Stimulated activated CD4-positive, alpha-beta T cell treated with anti-CD3 and anti-CD28 coated beads, Interleukin-4, amount 100 ng/mL, for 48 hours (primary cell): ENCODE measurements around the gene GPRIN3.
"Not testable (repeated sequence)": the region's sequence is repeated elsewhere in the genome, so short reads cannot be mapped to it uniquely, and the experiment has no call there.

Experiments used
- DNase-seq, 2 donors: peaks; one replicate each; pipeline ENCODE4 v3.0.0-alpha.2; 2020; ENCODE audit warnings: low read depth in 2 of 2

The GPRIN3 gene

DNA sequence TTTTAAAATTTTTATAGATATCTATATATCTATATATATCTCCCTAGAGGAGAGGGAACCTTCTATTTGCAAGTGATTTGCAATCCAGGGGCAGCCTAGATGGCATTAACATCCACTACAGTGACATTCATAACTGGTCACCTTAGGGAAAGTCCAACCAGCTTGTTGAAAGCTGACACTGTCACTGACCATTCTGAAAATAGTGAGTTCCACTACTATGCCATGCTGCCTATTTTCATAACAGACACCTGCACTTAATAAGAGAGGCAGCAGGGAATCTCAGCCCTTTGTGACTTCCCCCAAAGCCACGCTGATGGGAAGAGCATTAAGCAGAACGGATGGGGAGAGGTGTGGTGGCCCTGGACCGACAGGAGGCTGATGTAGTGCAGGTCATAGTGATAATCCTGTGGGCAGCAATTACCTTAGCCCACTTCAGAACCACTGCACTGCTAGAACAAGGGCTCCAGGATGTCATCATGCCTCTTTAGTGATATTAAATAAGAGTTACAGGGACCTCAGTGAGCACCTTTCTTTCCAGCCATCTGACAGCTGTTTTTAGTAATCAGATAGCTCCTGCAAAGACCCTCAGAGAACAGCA is 51.3 kb downstream of the GPRIN3 start:
- DNase-seq, result no peak

DNA sequence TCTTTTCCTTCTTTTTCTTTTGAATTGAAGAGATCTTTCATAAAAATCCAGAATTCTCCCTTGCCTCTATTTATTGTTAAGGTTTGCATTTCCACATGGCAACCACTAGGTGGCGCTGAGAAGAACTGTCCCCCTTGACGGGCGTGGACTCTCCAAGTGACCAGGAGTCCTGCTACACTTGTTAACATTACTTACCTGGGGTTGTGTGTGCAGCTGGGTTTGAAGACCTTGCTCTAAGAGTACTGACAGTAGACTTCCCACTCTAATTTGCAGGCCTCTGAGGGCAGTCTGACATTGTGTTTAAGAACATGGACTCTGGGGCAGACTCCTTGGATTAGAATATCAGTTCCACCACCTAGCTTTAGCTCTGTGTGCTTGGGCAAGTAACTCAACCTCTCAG is 52.8 kb downstream of the GPRIN3 start:
- DNase-seq, result peak; percentile 24 to 32

DNA sequence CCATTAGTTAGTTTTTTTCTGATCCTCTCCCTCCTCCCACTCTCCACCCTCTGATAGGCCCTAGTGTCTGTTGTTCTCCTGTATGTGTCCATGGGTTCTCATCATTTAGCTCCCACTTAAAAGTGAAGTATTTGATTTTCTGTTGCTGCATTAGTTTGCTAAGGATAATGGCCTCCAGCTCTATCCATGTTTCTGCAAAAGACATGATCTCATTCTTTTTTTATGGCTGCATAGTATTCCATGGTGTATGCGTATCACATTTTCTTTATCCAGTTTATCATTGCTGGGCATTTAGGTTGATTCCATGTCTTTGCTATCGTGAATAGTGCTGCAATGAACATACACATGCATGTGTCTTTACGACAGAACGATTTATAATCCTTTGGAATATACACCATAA is 53.3 kb downstream of the GPRIN3 start:
- DNase-seq, result not testable (repeated sequence)

DNA sequence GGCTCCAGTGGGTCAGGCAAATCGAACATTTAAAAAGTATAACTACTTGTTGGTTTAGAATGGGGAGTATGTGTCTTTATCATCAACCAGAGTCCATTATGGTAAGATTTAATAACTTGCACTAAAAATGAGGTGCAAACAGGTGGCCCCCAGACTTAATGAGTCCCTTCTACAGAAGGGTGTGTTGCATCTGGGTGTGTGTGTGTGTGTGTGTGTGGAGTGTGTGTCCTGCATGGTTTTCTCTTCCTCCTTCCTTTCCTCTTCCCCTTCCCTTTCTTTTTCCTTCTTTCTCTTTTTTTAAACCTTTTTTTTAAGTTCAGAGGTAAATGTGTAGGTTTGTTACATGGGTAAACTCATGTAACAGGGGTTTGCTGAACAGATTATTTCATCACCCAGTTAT is 53.7 kb downstream of the GPRIN3 start:
- DNase-seq, result no peak

DNA sequence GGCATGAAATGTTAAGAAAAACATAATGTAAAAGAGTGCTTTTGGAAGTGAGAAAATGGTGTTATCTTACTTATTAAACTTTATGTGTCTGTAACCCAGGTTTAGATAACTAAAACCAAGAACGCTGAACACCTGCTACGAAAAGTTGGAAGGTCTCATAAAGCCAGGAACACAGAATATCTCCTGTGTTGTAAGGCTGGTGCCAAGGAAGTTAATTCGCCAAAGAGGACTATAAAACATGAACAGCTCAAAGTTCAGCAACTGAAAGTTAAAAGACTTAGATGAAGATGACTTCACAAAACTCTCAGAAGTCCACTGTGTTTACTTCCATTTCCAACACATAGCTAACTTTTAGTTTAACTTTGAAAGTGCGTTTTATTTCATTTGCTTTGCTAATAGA is 54.3 kb downstream of the GPRIN3 start:
- DNase-seq, result no peak

DNA sequence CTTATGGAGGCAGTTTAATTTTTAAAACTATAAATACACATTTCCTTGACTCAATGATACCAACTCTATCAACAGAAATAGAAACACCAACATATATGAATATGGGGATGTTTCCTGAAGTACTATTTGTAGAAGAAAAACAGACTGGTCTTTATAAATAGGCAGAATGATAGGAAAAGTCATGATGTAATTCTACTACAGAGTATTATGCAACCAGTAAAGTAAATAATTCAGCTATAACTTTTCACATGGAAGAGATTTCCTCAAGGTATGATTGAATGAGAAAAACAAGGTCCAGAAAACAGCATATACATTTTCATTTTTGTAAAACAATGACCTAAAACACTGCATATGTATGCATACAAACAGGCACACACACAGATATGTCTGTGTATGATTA is 56.2 kb downstream of the GPRIN3 start:
- DNase-seq, result no peak

DNA sequence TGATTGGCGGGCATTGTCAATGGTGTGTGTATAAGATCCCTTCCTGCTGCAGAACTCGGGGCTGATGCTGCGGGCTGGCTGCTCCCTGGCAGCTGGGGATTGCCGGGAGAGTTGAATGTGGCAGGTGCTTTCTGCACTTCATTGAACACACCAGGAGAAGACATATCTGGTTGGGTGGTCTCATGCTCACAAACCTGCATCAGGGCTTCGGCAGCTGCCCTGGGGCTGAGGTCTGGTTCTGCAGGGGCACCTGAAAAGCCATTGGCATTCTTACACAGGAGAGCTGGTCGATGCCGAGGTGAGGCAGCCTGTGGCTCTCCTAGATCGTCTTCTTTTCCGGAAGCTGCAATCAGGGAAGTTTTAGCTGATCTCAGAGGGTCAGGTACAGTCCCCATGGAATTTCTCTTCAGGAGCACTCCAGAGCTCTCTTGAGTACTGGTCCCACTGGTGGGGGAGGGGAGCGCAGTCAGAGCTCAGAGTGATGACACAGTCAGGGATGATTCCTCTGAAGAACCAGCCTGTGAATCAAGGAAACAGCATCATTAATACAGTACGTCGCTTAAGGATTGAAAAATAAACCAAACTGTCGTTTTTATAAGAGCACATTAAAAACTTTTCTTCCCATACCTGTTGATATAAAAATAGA is 57.8 kb downstream of the GPRIN3 start:
- no peak for DNase-seq

DNA sequence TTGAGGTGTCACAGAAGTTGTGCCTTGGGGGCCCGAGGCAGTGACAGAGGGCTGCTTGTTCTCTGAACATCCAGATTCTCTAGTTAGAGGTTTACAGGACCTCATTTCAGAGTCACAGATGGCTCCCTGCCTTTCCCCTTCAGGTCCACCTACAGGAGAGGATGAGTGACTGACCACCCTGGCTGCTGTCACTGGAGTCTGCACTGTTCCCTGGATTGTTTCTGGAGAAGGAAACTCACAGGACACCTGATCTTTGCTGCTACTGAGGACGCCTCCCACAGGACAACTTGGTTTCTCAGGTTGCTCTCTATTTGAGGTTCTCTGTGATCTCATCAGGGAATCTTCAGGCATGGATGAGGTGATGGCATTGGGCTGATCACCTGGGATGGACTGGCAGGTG is 58.3 kb downstream of the GPRIN3 start:
- DNase-seq, result no peak

DNA sequence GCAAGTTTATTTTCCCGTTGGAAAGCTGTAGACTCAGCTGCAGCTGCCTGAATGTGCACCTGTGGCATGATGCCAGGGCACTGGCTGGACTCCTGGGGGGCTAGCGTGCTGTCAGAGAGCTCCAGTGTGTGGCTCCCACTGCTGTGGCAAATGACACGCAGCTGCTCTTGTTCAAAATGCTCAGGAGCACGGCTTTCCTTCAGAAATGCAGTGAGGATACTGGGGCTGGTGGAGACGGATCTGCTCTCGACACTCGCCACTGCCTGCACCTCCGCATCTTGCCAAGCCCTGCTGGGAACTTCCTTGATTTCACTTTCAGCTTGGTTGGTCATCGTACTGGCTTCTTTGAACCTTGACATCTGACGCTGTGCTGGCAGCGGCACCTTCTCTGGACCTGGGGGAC is 58.7 kb downstream of the GPRIN3 start:
- no peak for DNase-seq

DNA sequence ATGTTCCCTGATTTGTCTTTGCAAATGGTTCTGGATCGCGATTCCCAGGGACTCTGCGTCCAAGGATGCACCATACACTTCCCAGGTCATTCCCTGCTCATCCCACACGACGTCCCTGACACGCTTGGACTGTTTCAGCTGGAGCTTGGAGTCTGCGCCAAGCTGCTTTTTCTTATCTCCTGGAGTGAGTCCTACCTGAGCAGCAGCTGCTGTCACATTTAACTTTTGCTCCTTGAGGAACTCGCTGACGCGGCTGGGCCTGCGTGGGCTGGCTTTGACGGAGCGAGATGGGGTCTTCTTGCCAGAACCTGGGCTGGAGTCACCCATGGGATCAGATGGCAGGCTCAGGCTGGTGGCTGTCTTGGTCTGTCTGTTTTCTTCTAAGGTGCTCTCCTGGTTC is 59.6 kb downstream of the GPRIN3 start:
- no peak for DNase-seq

DNA sequence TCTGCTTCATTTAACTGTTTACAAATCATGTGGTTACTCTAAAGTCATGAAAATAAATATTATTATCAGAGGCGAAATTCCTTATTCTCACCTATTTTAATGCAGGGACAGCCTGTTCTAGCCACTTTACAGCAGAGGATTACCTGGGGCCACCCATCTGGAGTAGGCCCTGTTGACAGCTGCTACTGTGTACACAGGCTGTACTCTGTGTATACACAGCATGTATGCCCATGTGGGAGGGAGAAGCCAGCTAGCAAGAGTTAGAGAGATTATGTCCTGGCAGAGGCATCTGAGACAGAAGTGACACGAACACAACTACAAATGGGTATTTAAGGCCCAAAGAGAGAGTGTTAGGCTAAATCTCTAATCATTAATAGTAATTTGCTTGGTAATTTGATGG is 62.1 kb downstream of the GPRIN3 start:
- DNase-seq, result no peak

DNA sequence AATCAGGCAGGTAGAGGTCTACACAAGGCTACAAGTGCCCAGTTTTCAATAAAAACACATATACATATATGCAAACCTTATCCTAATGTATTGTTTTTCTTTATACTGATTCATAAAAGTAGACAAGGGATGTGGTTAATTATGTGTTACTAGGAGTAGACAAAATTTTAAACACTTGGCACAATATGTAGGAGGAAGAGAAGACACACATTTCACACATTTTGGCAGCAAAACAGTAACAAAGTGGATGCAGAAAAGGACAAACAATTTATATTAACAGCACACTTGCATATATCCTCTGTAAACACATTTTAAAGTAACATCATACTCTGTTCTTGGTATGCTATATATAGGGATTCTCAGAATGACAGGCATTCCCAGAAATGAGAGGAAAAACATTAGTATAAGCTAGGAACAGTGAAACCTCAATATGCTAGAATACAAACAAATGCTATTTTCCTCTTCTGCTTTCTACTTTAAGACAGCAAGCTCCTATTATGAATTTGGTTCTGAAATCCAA is 63.8 kb downstream of the GPRIN3 start:
- DNase-seq, result no peak

DNA sequence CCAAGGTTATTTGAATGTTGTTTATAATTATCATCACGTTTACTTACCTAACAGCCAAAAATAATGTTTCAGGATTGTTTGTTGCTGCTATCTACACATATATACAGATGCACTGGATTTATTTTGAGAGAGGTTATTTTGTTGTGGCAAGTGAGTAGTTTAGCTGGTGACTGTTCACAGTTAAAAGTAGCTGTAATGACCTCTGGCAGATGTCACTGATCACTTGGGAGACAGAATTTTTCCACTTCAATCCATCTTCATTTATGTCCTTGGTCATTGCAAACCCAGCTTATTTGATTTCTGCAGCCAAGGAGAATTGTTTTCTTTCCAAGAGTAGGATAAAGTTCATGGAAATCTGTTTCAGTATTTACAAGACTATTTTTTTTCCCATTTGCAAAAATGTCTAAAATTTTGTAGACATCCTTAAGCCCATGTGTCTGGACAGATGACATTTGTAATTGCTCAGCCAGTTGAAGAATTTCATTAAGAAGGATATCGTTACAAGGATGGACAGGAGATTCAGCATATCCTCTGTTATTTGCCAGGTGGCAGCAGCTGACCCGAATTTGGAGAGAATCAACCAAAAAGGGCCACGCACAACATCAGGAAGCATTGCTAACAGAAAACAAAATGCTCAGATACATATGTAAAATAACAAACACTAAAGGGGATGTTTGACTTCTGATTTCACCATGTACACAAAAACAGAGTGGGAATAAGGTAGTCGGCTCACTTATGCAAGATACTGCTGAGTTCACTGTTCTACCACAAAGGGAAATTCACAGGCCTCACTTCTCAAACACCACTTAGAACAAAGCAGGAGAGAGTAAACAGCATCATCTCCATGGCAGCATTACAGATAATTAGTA is 64.5 kb downstream of the GPRIN3 start:
- no peak for DNase-seq

DNA sequence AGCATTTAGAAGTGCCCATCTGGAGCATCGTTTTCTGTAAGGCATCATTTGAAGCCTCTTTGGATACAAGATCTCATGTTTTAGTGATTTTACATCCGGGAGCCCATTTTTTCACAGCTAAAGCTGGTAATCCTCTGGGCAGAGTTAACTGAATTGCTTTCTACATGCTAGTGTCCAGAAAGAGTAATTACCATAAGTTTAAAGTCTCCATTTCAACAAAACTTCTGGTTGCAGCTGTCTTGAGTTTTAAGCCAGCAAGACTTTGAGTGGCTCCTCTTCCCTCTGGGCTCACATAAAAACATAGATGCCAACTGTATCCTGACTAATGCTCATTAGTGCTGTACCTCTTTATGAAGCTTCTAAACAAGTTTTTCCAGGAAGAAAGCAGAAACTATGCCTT is 65.4 kb downstream of the GPRIN3 start:
- no peak for DNase-seq

DNA sequence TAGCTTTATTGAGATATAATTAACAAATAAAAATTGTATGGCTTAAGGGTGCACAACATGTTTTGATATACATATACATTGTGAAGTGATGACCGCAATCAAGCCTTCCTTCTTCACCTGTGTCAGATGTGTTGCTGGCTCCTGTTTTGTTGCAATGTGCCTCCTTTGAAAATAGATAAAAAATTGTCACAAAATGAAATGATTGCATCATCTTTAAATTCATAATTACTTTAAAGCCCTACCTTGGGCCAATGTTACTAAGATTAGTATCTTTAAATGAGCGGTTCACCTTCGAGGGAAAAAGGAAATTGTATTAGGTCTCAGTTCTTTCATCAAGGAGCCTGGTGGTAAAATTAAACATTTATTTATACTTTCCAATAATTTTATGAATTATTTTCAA is 77.3 kb downstream of the GPRIN3 start:
- no peak for DNase-seq

DNA sequence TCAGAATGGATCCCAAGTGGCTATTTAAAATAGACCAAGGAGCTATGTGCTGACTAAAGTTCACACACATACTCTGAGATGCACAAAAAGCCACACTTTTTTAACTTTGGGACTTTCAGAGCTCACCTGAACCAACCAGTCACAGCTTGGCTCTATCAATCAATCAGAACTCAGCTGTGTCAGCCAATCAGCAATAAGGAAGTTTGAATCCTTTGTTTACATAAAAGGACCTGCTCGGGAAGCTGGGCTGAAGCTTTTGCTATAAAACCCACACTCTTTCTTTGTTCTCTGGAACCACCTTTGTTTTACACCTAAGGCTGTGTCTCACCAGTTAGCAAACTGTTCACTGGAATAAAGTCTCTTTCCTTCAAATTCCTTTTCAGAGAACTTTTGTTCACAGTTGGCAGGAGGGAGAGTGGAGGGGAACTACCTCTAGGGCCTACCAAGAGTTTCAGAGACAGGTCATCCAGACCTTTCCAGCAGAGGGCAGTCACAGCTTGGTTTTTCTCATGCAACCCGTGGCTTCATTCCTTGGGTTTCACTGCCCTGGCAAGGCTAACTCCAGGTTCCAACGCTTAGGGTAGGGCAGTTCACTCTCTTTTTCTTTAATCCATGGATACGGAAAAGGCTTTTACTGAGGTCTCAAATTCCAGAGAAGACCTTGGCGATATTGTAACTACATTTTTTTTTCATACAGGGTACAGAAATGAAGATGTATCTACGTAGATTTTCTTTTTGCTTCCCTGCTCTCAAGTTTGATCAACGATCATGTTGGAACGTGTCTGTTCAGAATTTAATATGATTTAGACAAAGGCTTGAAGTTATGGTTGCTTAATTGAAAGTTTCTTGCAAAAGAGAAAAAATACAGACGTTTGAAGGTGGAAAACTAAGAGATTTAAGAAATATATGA is 80.7 kb downstream of the GPRIN3 start:
- DNase-seq, result peak; percentile 61 to 62

DNA sequence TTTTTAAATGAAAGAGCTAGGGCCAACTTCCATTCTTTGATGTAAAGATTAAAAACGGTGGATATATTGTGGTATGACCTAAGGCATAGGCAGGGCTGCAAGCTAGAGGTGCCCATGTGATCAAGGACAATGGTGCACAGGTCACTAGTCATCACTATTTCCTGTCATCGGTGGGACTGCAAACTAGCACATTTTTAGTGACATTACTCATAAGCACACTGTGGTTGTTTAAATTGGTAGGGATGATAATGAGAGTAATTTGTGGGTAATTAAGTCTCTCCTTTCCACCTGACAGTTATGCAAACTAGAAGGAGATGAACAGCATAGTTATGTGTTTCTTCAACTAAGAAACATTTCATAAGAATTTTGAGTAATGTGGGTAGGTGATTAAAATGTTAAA is 85.4 kb downstream of the GPRIN3 start:
- DNase-seq, result no peak

DNA sequence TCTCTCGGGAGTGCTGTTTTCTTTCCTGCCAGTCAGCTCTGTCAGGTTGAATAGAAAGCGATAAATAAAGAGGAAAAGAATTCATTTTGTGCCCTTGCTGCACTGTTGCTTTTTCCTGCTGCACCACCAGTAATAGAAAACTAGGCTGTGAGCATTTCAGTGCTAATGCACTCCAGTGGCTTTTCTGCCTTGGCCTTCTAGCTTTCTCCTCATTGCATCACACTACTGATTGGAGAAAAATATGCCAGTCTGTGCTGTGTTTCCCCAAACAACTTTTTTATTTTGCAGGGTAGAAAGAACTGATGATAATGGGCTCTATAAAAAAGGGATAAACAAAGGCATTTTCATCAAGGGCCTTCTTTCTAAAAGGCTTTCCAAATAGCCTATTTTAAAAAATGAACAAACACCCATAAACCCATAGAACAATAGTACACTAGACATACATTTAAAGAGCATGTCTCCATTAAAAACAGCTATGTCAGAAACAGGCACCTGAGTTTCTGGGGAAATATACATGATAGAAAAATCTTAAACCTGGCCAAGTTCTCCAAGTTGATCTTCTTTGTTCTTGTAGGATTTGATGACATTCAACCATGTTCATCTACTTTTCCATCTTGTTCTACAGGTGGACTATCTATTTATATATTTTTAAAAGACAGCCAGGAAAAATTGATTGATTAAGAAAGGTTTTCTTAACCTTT is 86.3 kb downstream of the GPRIN3 start:
- DNase-seq, result no peak

DNA sequence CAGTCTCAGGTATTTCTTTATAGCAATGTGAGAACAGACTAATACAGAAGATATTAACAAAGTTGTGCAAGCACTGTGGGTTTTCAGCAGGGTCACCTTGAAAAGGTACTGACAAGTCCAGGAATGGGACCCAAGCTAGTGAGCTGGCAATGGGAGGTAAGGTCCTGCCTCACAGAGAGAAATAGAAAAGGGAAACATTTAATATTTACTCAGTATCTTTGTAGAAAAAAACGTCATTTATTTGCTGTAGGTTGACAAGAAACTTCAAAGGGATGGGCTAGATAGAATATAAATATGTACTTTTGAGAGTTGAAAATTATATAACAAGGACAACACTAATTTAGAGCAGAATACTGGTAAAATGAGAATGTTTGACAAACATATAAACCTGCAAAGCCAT is 89.0 kb downstream of the GPRIN3 start:
- DNase-seq, result no peak

DNA sequence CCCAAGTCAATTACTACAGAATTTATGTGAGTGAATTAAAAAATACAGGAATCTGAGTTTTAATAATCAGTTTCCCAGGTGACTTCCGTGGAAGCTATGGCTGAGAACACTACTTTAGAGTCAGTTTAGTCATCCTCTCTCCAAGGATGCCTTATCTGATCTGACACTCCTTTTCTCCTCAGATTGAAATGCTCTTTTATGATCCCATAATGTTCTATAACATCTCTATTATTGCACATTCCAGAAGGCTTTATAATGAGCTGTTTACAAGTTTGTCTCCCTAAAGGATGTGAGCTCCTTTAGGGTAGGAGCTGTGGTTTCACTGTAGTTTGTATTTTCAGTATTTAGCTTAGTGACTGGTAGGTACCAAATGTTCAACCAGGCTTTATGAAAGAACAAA is 90.0 kb downstream of the GPRIN3 start:
- DNase-seq, result no peak

DNA sequence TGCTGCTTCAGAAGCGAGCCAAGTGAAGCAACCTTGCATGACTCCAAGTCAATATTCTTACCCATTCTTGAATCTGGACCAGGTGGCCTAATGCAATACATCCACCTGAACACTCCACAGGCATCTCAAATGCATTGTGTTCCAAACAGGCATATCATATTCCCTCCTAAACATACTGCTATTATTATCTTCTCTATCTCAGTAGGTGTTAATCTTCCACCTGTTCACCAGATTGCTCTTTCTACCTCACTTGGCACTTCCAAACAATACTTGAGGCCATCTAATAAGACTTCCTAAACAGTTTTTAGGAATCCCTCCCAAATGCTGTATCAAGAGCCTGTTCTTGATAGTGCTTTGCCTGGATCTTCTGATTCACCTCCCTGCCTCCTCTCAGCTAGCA is 90.7 kb downstream of the GPRIN3 start:
- DNase-seq, result no peak
